SU-DHL-6 (cell line): ENCODE data around the gene PCDHB8.
"Not testable (repeated sequence)": the region's sequence is repeated elsewhere in the genome, so short reads cannot be mapped to it uniquely, and the experiment has no call there.

Experiments
- H2AFZ ChIP-seq: fragments of 200-600 bp; sonication (generic); 2 replicates; pipeline ENCODE4 v1.6.1; 2014; ENCODE audit warnings: low read depth, mild to moderate bottlenecking, moderate library complexity, mixed read lengths, antibody characterized with exemption, low read length; ENCODE audit not compliant: severe bottlenecking
- H3F3A ChIP-seq: fragments of 200-600 bp; shearing (Covaris generic); 2 replicates; pipeline ENCODE4 v1.6.0; 2016; ENCODE audit warnings: antibody characterized with exemption, mild to moderate bottlenecking; ENCODE audit not compliant: insufficient read depth
- H3K27ac ChIP-seq: fragments of 200-600 bp; sonication (generic); 2 replicates; pipeline ENCODE4 v1.5.1; 2016; ENCODE audit warnings: low read depth, mild to moderate bottlenecking, low read length, moderate library complexity, mixed read lengths
- H3K27me3 ChIP-seq: fragments of 200-600 bp; sonication (generic), shearing (Covaris generic); 2 replicates; pipeline ENCODE4 v1.6.0; 2014; ENCODE audit warnings: mild to moderate bottlenecking, low read length
- H3K36me3 ChIP-seq: fragments of 200-600 bp; sonication (generic); 2 replicates; pipeline ENCODE4 v1.6.1; 2014; ENCODE audit warnings: mild to moderate bottlenecking, low read length, mixed read lengths
- H3K4me2 ChIP-seq: fragments of 300-600, 200-600 bp; shearing (Covaris generic), sonication (generic); 2 replicates; pipeline ENCODE4 v1.6.0; 2014; ENCODE audit warnings: low read length, low read depth, mild to moderate bottlenecking; ENCODE audit not compliant: poor library complexity, severe bottlenecking
- H3K4me3 ChIP-seq: fragments of 200-600 bp; sonication (generic); 2 replicates; pipeline ENCODE4 v1.5.1; 2014; ENCODE audit warnings: antibody characterized with exemption, low read length, mild to moderate bottlenecking, mixed read lengths; ENCODE audit not compliant: insufficient read depth, poor library complexity, severe bottlenecking
- H3K79me2 ChIP-seq: fragments of 200-600 bp; sonication (generic); 2 replicates; pipeline ENCODE4 v1.6.1; 2014; ENCODE audit warnings: mild to moderate bottlenecking, low read length, moderate library complexity; ENCODE audit not compliant: insufficient read depth
- H3K9ac ChIP-seq: fragments of 200-600 bp; sonication (generic); 2 replicates; pipeline ENCODE4 v1.7.0; 2014; ENCODE audit warnings: mild to moderate bottlenecking, low read length
- H3K9me2 ChIP-seq: fragments of 200-600 bp; sonication (generic); replicated peaks from 2 replicates; pipeline ENCODE4 v1.6.1; 2014; ENCODE audit warnings: low read length; ENCODE audit not compliant: insufficient read depth
- H3K9me3 ChIP-seq: fragments of 200-600 bp; sonication (generic); 2 replicates; pipeline ENCODE4 v1.6.1; 2014; ENCODE audit warnings: low read length, mixed read lengths; ENCODE audit not compliant: insufficient read depth
- H4K20me1 ChIP-seq: fragments of 200-600 bp; sonication (generic); 2 replicates; pipeline ENCODE4 v1.6.1; 2014; ENCODE audit warnings: low read depth, mild to moderate bottlenecking, antibody characterized with exemption, low read length, moderate library complexity, mixed read lengths
- EZH2phosphoT487 ChIP-seq: fragments of 200-600 bp; sonication (generic), shearing (Covaris generic); conservative IDR thresholded peaks from 2 replicates; pipeline ENCODE4 v1.6.1; 2018; ENCODE audit warnings: mild to moderate bottlenecking, antibody characterized with exemption, low read length, moderate library complexity, mixed read lengths
- TF ChIP-seq, protein P1 (sequence below): fragments of 200-600 bp; sonication (generic); IDR thresholded peaks from one replicate; pipeline ENCODE4 v1.5.1; 2017; ENCODE audit warnings: antibody characterized with exemption, mild to moderate bottlenecking, low read length, moderate library complexity; ENCODE audit not compliant: insufficient read depth, poor library complexity, severe bottlenecking

PCDHB8 gene

DNA sequence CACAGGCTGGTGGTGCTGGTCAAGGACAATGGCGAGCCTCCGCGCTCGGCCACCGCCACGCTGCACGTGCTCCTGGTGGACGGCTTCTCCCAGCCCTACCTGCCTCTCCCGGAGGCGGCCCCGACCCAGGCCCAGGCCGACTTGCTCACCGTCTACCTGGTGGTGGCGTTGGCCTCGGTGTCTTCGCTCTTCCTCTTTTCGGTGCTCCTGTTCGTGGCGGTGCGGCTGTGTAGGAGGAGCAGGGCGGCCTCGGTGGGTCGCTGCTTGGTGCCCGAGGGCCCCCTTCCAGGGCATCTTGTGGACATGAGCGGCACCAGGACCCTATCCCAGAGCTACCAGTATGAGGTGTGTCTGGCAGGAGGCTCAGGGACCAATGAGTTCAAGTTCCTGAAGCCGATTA is 38.4 kb downstream of the PCDHB8 start:
- H3K9me2 ChIP-seq, H3K9me3 ChIP-seq, H3K4me2 ChIP-seq, H3K36me3 ChIP-seq, H2AFZ ChIP-seq, H3K27me3 ChIP-seq, H3F3A ChIP-seq, H3K79me2 ChIP-seq, H3K9ac ChIP-seq, H3K27ac ChIP-seq, H3K4me3 ChIP-seq, H4K20me1 ChIP-seq: not testable (repeated sequence)

DNA sequence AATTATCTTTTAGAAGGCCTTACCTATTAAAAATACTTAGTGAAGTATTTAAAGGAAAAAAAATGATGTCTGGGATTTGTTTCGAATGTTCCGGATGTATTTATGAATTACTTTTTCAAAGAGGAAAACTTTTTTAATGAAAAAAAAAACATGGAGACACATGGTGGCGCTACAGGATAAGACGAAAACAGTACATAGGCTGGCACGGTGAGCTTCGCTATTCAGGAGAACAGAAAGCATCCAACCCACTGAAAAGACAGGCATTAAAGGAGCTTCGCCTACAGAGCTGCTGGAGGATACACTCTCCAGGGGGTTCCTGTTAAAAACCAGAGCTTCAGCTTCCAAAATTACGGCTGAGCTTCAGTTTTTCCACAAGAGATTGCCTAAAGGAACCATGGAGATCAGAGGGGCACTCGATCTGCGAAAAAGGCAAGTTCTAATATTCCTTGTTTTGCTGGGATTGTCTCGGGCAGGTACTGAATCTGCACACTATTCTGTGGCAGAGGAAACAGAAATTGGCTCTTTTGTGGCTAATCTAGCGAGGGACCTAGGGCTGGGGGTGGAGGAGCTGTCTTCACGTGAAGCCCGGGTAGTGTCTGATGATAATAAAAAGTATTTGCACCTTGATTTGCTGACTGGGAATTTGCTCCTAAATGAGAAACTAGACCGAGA is 45.7 kb downstream of the PCDHB8 start, which contains the start of gene PCDHB14:
TSS of gene PCDHB14 (plus strand) at position 232 of the 672 bp plus-strand sequence. CDS start at position 395, 163 bp downstream.
- Histone ChIP-seq H4K20me1 (no peaks in the 10 kb centered on the region), H3K9me3 (no peaks in the 10 kb centered on the region), H3K4me3 (peak within 1 kb of the TSS; percentile 47), H3F3A (no peaks in the 10 kb centered on the region), H3K27ac (no peak within 1 kb of the TSS), H3K9me2 (no peaks in the 10 kb centered on the region), H2AFZ (peak within 1 kb of the TSS; percentile 94), H3K79me2 (no peaks in the 10 kb centered on the region), H3K4me2 (peak within 1 kb of the TSS; percentile 72), H3K9ac (peak within 1 kb of the TSS; percentile 41), H3K27me3 (no peaks in the 10 kb centered on the region), H3K36me3 (no peaks in the 10 kb centered on the region)
- TF ChIP-seq, protein P1, sequence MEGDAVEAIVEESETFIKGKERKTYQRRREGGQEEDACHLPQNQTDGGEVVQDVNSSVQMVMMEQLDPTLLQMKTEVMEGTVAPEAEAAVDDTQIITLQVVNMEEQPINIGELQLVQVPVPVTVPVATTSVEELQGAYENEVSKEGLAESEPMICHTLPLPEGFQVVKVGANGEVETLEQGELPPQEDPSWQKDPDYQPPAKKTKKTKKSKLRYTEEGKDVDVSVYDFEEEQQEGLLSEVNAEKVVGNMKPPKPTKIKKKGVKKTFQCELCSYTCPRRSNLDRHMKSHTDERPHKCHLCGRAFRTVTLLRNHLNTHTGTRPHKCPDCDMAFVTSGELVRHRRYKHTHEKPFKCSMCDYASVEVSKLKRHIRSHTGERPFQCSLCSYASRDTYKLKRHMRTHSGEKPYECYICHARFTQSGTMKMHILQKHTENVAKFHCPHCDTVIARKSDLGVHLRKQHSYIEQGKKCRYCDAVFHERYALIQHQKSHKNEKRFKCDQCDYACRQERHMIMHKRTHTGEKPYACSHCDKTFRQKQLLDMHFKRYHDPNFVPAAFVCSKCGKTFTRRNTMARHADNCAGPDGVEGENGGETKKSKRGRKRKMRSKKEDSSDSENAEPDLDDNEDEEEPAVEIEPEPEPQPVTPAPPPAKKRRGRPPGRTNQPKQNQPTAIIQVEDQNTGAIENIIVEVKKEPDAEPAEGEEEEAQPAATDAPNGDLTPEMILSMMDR, result peak; percentile 34
- no peak for TF ChIP-seq EZH2phosphoT487

DNA sequence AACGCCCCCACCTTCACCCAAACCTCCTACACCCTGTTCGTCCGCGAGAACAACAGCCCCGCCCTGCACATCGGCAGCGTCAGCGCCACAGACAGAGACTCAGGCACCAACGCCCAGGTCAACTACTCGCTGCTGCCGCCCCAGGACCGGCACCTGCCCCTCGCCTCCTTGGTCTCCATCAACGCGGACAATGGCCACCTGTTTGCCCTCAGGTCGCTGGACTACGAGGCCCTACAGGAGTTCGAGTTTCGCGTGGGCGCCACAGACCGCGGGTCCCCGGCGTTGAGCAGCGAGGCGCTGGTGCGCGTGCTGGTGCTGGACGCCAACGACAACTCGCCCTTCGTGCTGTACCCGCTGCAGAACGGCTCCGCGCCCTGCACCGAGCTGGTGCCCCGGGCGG is 47.3 kb downstream of the PCDHB8 start:
- H3K9me2 ChIP-seq, H3K79me2 ChIP-seq, H3K4me3 ChIP-seq, H3K27ac ChIP-seq, H3F3A ChIP-seq, H3K4me2 ChIP-seq, H3K9ac ChIP-seq, H3K9me3 ChIP-seq, H3K27me3 ChIP-seq, H2AFZ ChIP-seq, H3K36me3 ChIP-seq, H4K20me1 ChIP-seq: not testable (repeated sequence)

DNA sequence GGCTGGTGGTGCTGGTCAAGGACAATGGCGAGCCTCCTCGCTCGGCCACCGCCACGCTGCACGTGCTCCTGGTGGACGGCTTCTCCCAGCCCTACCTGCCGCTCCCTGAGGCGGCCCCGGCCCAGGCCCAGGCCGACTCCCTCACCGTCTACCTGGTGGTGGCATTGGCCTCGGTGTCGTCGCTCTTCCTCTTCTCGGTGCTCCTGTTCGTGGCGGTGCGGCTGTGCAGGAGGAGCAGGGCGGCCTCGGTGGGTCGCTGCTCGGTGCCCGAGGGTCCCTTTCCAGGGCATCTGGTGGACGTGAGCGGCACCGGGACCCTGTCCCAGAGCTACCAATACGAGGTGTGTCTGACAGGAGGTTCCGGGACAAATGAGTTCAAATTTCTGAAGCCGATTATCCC is 47.8 kb downstream of the PCDHB8 start:
- not testable (repeated sequence) for H3K36me3 ChIP-seq, H3K27me3 ChIP-seq, H3K4me2 ChIP-seq, H3K9ac ChIP-seq, H3K79me2 ChIP-seq, H4K20me1 ChIP-seq, H3K9me2 ChIP-seq, H2AFZ ChIP-seq, H3F3A ChIP-seq, H3K27ac ChIP-seq, H3K4me3 ChIP-seq, H3K9me3 ChIP-seq
